Activated naive CD8-positive, alpha-beta T cell treated with anti-CD3 and anti-CD28 coated beads, Interleukin-2, amount 10 ng/mL, durations not matched to agents 7 days and 5 days (primary cell): Measurements from ENCODE around the gene NSFL1C. TPM values are rescaled to one million over a fixed set of nuclear protein-coding genes. Genes with fewer than 3 reads are reported as not detected.

Experiments used
- ATAC-seq: fragments of 150-1000 bp; cut with Tn5 transposase; one replicate; pipeline ENCODE4 v1.10.0; 2021; ENCODE audit warnings: low read depth, moderate library complexity
- POLR2A ChIA-PET: fragments of 350-600 bp; sonication (Branson Sonifier 250); formaldehyde crosslinking; loops from one replicate; lab custom pipeline; 2021; ENCODE audit warnings: antibody characterized with exemption; lab: Charles Lee
- DNase-seq: peaks from one replicate; pipeline ENCODE4 v3.0.0; 2021
- H3K27ac Mint-ChIP-seq: one replicate; pipeline ENCODE4 v1.8.0; 2022; ENCODE audit warnings: mild to moderate bottlenecking, mixed read lengths
- H3K27me3 Mint-ChIP-seq: one replicate; pipeline ENCODE4 v1.8.0; 2022; ENCODE audit warnings: mild to moderate bottlenecking, moderate library complexity, mixed read lengths
- H3K36me3 Mint-ChIP-seq: one replicate; pipeline ENCODE4 v1.8.0; 2021; ENCODE audit warnings: mild to moderate bottlenecking, mixed read lengths
- H3K4me1 Mint-ChIP-seq: one replicate; pipeline ENCODE4 v1.8.0; 2021; ENCODE audit warnings: mixed read lengths
- H3K4me3 Mint-ChIP-seq: one replicate; pipeline ENCODE4 v1.8.0; 2022; ENCODE audit warnings: mild to moderate bottlenecking, moderate library complexity, mixed read lengths
- H3K9me3 Mint-ChIP-seq: one replicate; pipeline ENCODE4 v1.8.0; 2021; ENCODE audit warnings: mixed read lengths
- total RNA-seq, 2 experiments: library from RNA; stranded (reverse); gene quantifications; one replicate each; pipeline ENCODE4 v1.2.3, GENCODE V29; 2021

The NSFL1C gene
- total RNA-seq, 2 experiments from 2014 or later: 66.9 to 67.2 TPM

- Mint-ChIP-seq H3K4me1 (peaks cover 38% of the 10 kb centered on the region), H3K27me3 (peaks cover 9% of the 10 kb centered on the region), H3K36me3 (peaks cover 10% of the 10 kb centered on the region), H3K4me3 (no peak overlapping the region), H3K9me3 (no peaks in the 10 kb centered on the region), H3K27ac (no peak overlapping the region)
- POLR2A ChIA-PET: interaction anchor here (2.1 kb wide), 1 partner anchor 45 kb away, joined by 7 read pairs; the partner anchor contains the start of gene FKBP1A
- ATAC-seq (no peak), DNase-seq (peak; percentile 83)
Observed at GRCh38 chr20:1437235-1437904, 29.3 kb downstream of the NSFL1C start.

GRCh38 chr20:1436263-1436662 lies 30.4 kb downstream of the NSFL1C start:
- H3K27ac Mint-ChIP-seq: no peak overlapping the region
- peaks cover 37% of the 10 kb centered on the region for H3K4me1 Mint-ChIP-seq
- POLR2A ChIA-PET: interaction anchor here (0.8 to 2.2 kb wide), 2 partner anchors 47 to 111 kb away, joined by 3 to 7 read pairs; no protein-coding TSS in a partner anchor
- H3K9me3 Mint-ChIP-seq: no peaks in the 10 kb centered on the region
- ATAC-seq (no peak), DNase-seq (no peak)
- H3K36me3 Mint-ChIP-seq: peaks cover 5% of the 10 kb centered on the region
- no peak overlapping the region for H3K4me3 Mint-ChIP-seq
- H3K27me3 Mint-ChIP-seq: peaks cover 18% of the 10 kb centered on the region

GRCh38 chr20:1435337-1435699 lies 31.3 kb downstream of the NSFL1C start:
- peaks cover 21% of the 10 kb centered on the region for H3K27me3 Mint-ChIP-seq
- H3K4me3 Mint-ChIP-seq: no peak overlapping the region
- H3K36me3 Mint-ChIP-seq: peaks cover 3% of the 10 kb centered on the region
- H3K4me1 Mint-ChIP-seq: peaks cover 35% of the 10 kb centered on the region
- no peak overlapping the region for H3K27ac Mint-ChIP-seq
- no peak for DNase-seq
- ATAC-seq: no peak
- no peaks in the 10 kb centered on the region for H3K9me3 Mint-ChIP-seq
- POLR2A ChIA-PET: interaction anchor here (0.5 to 2.2 kb wide), 3 partner anchors 43 to 154 kb away, joined by 3 to 7 read pairs (median 3); no protein-coding TSS in a partner anchor

GRCh38 chr20:1434571-1435336 lies 31.9 kb downstream of the NSFL1C start:
- POLR2A ChIA-PET: interaction anchor here (0.9 to 2.2 kb wide), 2 partner anchors 43 to 110 kb away, joined by 3 to 7 read pairs; no protein-coding TSS in a partner anchor
- Mint-ChIP-seq H3K4me1 (peaks cover 32% of the 10 kb centered on the region), H3K27ac (peak overlapping the region; percentile 57), H3K36me3 (peaks cover 3% of the 10 kb centered on the region), H3K27me3 (peaks cover 25% of the 10 kb centered on the region), H3K9me3 (no peaks in the 10 kb centered on the region), H3K4me3 (peak overlapping the region; percentile 26)
- DNase-seq: peak; percentile 66
- peak; percentile 81 for ATAC-seq

DNA sequence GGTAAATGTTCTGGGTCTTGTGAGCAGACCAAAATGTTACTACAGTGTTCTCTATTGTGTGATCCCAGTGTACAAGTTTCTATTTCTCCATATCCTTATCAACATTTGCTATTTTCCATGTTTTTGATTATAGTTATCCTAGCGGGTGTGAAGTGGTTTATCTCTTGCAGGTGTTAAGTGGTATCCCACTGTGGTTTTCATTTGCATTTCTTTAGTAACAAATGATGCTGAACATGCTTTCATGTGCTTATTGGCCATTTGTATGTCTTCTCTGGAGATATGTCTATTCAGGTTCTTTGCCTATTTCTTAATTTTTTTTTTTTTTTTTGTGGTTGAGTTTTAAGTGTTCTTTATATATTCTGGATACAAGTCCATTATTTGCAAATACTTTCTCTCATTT lies 35.5 kb downstream of the NSFL1C start:
- peaks cover 39% of the 10 kb centered on the region for H3K4me1 Mint-ChIP-seq
- peaks cover 3% of the 10 kb centered on the region for H3K36me3 Mint-ChIP-seq
- ATAC-seq: no peak
- POLR2A ChIA-PET: no interaction called here
- H3K9me3 Mint-ChIP-seq: no peaks in the 10 kb centered on the region
- no peak overlapping the region for H3K4me3 Mint-ChIP-seq
- no peak overlapping the region for H3K27ac Mint-ChIP-seq
- peaks cover 25% of the 10 kb centered on the region for H3K27me3 Mint-ChIP-seq
- DNase-seq: no peak

- H3K27me3 Mint-ChIP-seq: peaks cover 25% of the 10 kb centered on the region
- POLR2A ChIA-PET: no interaction called here
- ATAC-seq: no peak
- H3K27ac Mint-ChIP-seq: no peak overlapping the region
- H3K4me1 Mint-ChIP-seq: peaks cover 33% of the 10 kb centered on the region
- no peak for DNase-seq
- peaks cover 3% of the 10 kb centered on the region for H3K36me3 Mint-ChIP-seq
- no peak overlapping the region for H3K4me3 Mint-ChIP-seq
- no peaks in the 10 kb centered on the region for H3K9me3 Mint-ChIP-seq
Observed at GRCh38 chr20:1430004-1430451, 36.6 kb downstream of the NSFL1C start.

DNA sequence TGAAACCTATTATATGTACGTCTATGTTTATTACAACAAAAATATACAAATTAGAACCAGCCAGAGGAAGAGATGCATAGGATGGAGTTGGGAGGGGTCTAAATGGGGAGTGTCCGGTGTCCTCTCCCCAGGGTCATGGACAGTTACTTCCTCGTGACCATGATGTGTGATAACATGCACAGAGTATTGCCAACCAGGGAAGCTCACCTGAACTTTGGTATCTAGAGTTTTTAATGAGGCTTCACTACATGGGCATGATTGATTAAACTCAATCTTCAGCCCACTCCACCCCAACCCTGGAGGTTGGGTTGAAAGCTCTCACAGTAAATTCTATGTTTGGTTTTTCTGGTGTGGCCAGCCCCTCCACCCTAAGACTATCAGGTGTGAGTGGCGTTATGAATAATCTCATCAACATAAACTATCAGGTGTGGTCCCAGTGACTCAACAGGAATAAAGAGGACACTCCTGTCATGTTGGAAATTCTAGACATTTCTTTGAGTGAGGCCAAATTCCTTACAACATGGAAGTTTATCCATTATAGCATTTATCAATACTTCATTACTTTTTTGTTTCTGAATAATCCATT lies 37.4 kb downstream of the NSFL1C start:
- Mint-ChIP-seq H3K27me3 (peaks cover 25% of the 10 kb centered on the region), H3K36me3 (peaks cover 1% of the 10 kb centered on the region), H3K4me3 (no peak overlapping the region), H3K4me1 (peaks cover 26% of the 10 kb centered on the region), H3K27ac (no peak overlapping the region), H3K9me3 (no peaks in the 10 kb centered on the region)
- DNase-seq (no peak), ATAC-seq (no peak)
- POLR2A ChIA-PET: no interaction called here

DNA sequence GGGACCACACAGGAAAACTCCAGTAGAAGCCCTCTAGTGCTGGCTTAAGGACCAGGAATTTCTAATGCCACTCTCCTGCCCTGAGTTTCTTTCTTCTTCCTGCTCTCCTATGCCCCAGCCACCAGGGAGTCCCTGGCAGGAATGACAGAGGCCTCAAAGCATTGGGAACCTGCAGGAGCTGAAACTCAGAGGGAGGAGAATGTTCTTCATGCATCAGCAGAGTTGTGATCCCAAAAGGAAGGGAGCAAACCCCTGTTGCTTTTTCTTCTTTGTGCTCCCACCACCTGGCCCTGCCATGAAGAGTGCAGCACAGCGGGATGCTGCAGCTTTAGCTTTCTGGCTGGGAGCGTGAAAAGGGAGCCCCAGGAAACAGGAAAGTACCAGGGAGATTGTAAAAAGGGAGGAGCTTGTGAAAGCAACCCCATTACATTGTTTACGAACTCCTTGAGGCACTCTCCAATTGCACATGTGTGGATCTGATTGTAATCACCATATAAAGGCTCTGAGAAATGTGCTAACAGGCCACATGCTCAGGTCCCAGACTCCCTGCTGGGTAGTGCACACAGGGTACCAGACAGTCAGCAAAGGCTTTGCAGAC lies 39.1 kb downstream of the NSFL1C start:
- Mint-ChIP-seq H3K36me3 (peaks cover 1% of the 10 kb centered on the region), H3K27ac (no peak overlapping the region), H3K4me1 (peaks cover 27% of the 10 kb centered on the region), H3K4me3 (no peak overlapping the region), H3K27me3 (peaks cover 17% of the 10 kb centered on the region), H3K9me3 (no peaks in the 10 kb centered on the region)
- no peak for ATAC-seq
- DNase-seq: no peak
- POLR2A ChIA-PET: no interaction called here

DNA sequence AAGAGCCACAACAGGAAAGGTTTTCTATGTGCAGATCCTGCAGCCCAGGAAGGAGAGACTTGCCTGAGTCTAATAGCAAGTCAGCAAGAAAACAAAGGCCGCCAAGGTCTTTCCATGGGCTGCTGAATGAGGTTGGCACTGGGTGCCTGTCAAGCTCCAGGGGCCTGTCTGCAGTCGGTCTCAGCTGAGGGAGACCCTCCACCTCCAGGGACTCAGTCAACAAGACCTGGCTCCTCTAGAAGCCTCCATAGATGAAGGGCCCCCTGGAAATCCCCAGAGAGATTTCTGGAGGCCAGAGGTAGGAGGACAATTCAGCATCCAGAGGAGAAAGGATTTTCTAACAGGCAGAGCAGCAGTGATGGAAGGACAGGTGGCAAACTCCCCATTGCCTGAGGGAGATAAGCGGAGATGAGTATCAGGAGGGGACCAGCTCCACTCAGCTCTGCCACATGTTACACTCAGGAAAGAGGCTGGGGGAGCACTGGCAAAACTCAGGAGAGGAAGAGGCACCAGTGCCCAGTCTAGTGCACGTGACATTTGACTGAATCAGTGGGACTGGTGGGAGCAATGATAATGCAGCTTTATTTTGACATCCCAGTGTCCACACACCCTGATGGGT lies 40.3 kb downstream of the NSFL1C start:
- no peak for DNase-seq
- peaks cover 9% of the 10 kb centered on the region for H3K27me3 Mint-ChIP-seq
- no peak for ATAC-seq
- no peak overlapping the region for H3K4me3 Mint-ChIP-seq
- peaks cover 23% of the 10 kb centered on the region for H3K4me1 Mint-ChIP-seq
- no peak overlapping the region for H3K27ac Mint-ChIP-seq
- peaks cover 1% of the 10 kb centered on the region for H3K36me3 Mint-ChIP-seq
- POLR2A ChIA-PET: interaction anchor here (0.7 kb wide), 1 partner anchor 160 kb away, joined by 4 read pairs; the partner anchor contains the start of gene SNPH
- no peaks in the 10 kb centered on the region for H3K9me3 Mint-ChIP-seq

GRCh38 chr20:1424336-1424735 lies 42.3 kb downstream of the NSFL1C start:
- H3K36me3 Mint-ChIP-seq: peaks cover 4% of the 10 kb centered on the region

DNA sequence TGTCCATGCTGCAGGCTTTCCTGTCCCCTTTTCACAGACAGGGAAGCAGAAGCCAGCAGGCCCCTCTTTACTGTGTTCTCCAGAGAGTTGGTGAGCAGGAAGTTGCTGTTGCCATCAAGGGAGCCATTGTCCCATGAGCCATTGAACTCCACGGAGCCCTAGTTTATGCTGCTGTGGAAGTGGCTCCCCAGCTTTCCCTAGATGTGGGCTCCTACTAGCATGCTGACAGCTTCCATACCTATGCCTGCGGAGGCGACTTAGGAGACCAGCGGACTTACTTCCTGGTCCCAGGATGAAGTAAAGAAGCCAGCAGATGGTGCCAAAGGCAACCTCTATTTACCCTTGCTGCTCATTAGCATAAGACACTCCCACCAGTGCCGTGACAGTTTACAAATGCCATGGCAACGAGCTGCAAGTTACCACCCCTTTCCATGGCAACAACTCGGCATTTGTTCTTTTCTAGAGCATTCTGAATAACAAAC lies 43.0 kb downstream of the NSFL1C start:
- peaks cover 15% of the 10 kb centered on the region for H3K9me3 Mint-ChIP-seq
- ATAC-seq (no peak), DNase-seq (no peak)
- H3K27ac Mint-ChIP-seq: no peak overlapping the region
- peaks cover 7% of the 10 kb centered on the region for H3K36me3 Mint-ChIP-seq
- H3K27me3 Mint-ChIP-seq: peaks cover 2% of the 10 kb centered on the region
- H3K4me1 Mint-ChIP-seq: peaks cover 17% of the 10 kb centered on the region
- H3K4me3 Mint-ChIP-seq: no peak overlapping the region
- POLR2A ChIA-PET: no interaction called here

More at GRCh38 chr20:1424336-1424735, 42.3 kb downstream of the NSFL1C start:
- Mint-ChIP-seq H3K4me3 (no peak overlapping the region), H3K27ac (no peak overlapping the region), H3K9me3 (peaks cover 10% of the 10 kb centered on the region), H3K27me3 (no peaks in the 10 kb centered on the region), H3K4me1 (peaks cover 21% of the 10 kb centered on the region)
- no peak for ATAC-seq
- DNase-seq: no peak
- POLR2A ChIA-PET: no interaction called here

GRCh38 chr20:1423206-1423605 lies 43.4 kb downstream of the NSFL1C start:
- H3K4me1 Mint-ChIP-seq: peaks cover 16% of the 10 kb centered on the region
- DNase-seq (no peak), ATAC-seq (no peak)
- POLR2A ChIA-PET: no interaction called here
- H3K9me3 Mint-ChIP-seq: peaks cover 17% of the 10 kb centered on the region
- H3K4me3 Mint-ChIP-seq: no peak overlapping the region
- H3K36me3 Mint-ChIP-seq: peaks cover 7% of the 10 kb centered on the region
- peak overlapping the region; percentile 58 for H3K27ac Mint-ChIP-seq
- peaks cover 2% of the 10 kb centered on the region for H3K27me3 Mint-ChIP-seq
